Measurements from ENCODE around the gene RIN2. TPM values are rescaled to one million over a fixed set of nuclear protein-coding genes. Genes with fewer than 3 reads are reported as not detected.
"Not testable (repeated sequence)": the region's sequence is repeated elsewhere in the genome, so short reads cannot be mapped to it uniquely, and the experiment has no call there.

Gene RIN2
- total RNA-seq, 1 donor from 2014 or later: 88.7 TPM

- no peak for DNase-seq (ENCODE audit: low spot score)
Observed at GRCh38 chr20:19786311-19786710, 28.3 kb downstream of the RIN2 start.

- DNase-seq (ENCODE audit: low spot score): no peak
Observed at GRCh38 chr20:19787366-19787765, 29.3 kb downstream of the RIN2 start.

DNA sequence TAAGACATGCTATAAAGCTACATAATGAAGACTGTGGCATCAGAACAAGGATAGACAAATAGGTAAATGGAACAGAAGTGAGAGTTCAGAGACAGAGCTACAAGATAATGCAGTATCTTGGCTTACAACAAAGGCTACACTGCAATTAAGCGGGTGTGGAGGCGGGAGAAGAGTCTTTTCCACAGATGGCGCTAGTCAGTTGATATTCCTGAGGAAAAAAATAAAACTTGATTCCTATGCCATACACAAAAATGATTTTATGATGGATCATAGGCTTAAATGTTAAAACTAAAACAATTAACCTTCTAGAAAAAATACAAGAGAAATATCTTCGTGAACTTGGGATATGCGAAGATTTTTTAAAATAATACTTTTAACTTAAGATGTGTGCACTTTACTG, 31.0 kb downstream of the RIN2 start:
- no peak for DNase-seq (ENCODE audit: low spot score)

DNA sequence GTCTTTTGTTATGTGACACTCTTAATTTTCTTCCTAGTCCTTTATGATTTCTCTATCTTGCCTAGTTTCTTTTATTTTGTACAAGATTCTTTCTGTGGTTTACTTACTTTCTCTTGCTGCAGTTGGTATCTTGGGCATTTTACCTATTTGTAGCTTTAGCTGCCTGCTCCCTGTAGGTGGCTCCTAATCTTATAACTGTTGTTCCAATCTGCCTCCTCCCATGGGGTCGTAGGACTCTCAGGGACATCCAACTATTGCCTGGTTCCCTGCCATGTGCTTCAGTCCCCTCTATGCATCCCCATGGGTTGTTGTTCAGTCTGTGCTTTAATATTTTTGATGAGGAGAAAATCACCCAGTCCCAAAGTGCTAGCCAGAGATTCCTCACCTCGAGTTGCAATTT, 31.4 kb downstream of the RIN2 start:
- DNase-seq (ENCODE audit: low spot score): no peak

GRCh38 chr20:19791887-19792286, 33.8 kb downstream of the RIN2 start:
- no peak for DNase-seq (ENCODE audit: low spot score)

GRCh38 chr20:19793716-19794115, 35.7 kb downstream of the RIN2 start:
- no peak for DNase-seq (ENCODE audit: low spot score)

- no peak for DNase-seq (ENCODE audit: low spot score)
Observed at GRCh38 chr20:19794941-19795340, 36.9 kb downstream of the RIN2 start.

- no peak for DNase-seq (ENCODE audit: low spot score)
Observed at GRCh38 chr20:19799325-19799724, 41.3 kb downstream of the RIN2 start.

DNA sequence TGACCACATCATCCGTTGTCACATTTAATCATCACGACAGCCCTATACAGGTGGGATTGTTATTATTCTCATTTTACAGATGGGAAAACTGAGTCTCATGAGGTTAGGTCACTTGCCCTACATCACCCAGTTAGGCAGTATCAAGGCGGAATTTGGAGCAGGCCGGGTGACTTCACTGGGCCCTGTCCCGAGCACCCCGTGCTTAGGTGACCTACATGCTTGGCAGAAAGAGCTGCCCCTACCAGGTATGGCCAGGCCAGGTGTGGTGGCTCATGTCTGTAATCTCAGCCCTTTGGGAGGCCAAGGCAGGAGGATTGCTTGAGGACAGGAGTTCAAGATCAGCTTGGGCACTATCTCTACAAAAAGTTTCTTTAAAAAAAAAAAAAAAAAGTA, 44.0 kb downstream of the RIN2 start:
- no peak for DNase-seq (ENCODE audit: low spot score)

DNA sequence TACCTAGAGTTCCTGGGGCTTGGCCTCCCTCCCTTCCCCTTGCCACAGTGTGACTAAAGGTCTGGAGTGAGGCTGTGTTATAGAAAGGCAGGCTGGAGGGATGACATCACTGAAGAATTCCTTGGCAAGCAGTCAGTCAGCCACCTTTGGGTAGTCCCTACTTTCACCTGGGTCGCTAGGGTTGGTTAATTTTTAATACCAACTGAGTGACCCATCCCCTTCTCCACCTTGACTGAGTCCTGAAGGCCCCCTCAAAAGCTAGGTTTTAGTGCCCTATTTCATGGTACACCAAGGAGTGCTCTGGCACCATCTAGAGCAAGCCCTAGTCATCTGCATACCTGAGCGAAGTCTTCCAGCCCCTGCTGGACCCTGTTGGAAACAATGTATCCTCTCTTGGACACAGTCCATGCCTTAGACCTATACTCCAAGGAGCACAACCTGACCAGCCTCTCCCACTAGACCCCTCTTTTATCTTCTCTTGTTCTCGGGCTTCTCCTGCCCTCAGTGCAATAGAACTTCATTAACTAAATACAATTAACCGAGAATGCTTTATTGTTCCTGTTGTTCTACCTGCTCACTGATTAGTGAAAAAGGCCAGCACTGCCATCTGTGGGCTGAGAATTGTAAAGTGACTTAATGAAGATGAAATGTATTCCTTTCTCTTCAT, 44.6 kb downstream of the RIN2 start:
- DNase-seq (ENCODE audit: low spot score): peak; percentile 67

- not testable (repeated sequence) for DNase-seq (ENCODE audit: low spot score)
Observed at GRCh38 chr20:19806276-19806675, 48.2 kb downstream of the RIN2 start.

DNA sequence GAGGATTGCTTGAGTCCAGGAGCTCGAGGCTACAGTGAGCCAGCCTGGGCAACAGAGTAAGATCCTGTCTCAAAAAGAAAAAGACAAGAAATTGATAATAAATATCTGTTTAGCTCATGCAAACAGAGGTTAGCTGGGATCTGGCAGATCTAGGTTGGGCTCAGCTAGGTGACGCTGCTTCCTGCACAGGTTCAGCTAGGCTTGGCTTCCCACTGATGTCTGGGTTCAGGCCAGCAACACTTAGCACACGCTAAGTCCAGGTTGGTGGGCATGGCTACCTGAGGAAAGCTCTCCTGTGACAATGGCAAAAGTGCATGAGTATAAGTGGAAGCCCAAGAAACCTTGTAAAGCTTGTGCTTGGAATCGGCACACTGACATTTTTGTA, 48.7 kb downstream of the RIN2 start:
- DNase-seq (ENCODE audit: low spot score): no peak

DNA sequence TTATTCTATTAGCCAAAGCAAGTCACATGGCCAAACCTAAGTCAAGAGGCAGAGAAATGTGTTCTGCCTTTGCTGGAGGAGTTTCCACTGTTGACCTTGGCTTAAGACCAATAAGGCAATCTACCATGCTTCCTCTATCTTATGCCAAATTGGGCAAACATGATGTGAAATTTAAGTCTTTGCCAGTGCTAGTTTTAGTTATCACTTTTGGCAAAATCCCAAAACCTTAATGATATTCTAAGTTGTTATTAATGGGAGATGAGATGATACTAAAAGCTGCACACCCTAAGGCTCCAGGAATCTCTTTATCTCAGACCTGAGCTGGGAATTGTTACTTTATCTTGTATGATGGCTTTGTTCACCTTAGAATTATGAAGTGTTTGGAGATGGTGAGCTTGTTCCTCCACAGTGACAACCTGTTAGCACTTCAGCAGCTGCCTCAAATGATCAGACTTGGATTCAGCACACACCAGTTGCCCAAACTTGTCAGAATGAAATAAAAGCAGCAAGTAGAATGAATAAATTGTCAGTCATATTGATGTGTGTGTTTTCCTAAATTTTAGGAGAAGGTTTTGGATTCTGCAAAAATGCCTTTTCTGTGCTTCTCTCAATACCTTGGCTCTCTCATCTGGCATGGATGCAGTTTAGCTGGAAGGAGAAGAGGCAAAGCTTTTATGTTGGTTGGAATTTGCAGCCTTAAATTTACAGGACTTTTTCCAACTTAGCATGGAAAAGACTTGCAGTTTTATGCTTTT, 49.3 kb downstream of the RIN2 start:
- DNase-seq (ENCODE audit: low spot score): peak; percentile 26
